GM10248 (cell line): ENCODE data around the gene IDI1.
"Not testable (repeated sequence)": the region's sequence is repeated elsewhere in the genome, so short reads cannot be mapped to it uniquely, and the experiment has no call there.

ENCODE experiments used
- CTCF ChIA-PET: fragments of 300-600 bp; sonication (Branson Sonifier 250); formaldehyde crosslinking; extraction: SDS; loops from one replicate; lab custom pipeline; 2021; ENCODE audit warnings: antibody characterized with exemption; lab: Yijun Ruan, JAX
- POLR2A ChIA-PET: fragments of 350-650 bp; sonication (Branson Sonifier 250); formaldehyde crosslinking; extraction: SDS; loops from one replicate; lab custom pipeline; 2020; ENCODE audit warnings: antibody characterized with exemption; lab: Yijun Ruan, JAX
- DNase-seq: peaks from one replicate; pipeline ENCODE4 v3.0.0; 2012; ENCODE audit errors: extremely low spot score
- CTCF ChIP-seq: IDR thresholded peaks from 2 replicates; pipeline ENCODE4 v1.5.1; 2012; ENCODE audit warnings: mild to moderate bottlenecking, low read depth; ENCODE audit errors: extremely low read depth, missing control alignments, control extremely low read depth

IDI1 gene

GRCh38 chr10:1078668-1079067 is 29.7 kb upstream of the IDI1 start:
- no peak for TF ChIP-seq CTCF
- CTCF ChIA-PET = interaction anchor here (0.8 kb wide), 1 partner anchor 64 kb away, joined by 3 read pairs; no protein-coding TSS in a partner anchor
- no peak for DNase-seq
- POLR2A ChIA-PET = no interaction called here

- CTCF ChIA-PET = no interaction called here
- peak; percentile 20 for TF ChIP-seq CTCF
- no peak for DNase-seq
- POLR2A ChIA-PET = no interaction called here
These were observed 25.9 kb upstream of the IDI1 start for GRCh38 chr10:1074748-1075308.

GRCh38 chr10:1074052-1074747 is 25.3 kb upstream of the IDI1 start:
- POLR2A ChIA-PET = no interaction called here
- DNase-seq = no peak
- CTCF ChIA-PET = interaction anchor here (1.7 kb wide), 1 partner anchor 12 kb away, joined by 4 read pairs; no protein-coding TSS in a partner anchor
- TF ChIP-seq CTCF = peak; percentile 21

- POLR2A ChIA-PET = no interaction called here
- no peak for DNase-seq
- no peak for TF ChIP-seq CTCF
- CTCF ChIA-PET = no interaction called here
These were observed 22.0 kb upstream of the IDI1 start for GRCh38 chr10:1070919-1071318.

GRCh38 chr10:1068380-1069361 is 19.8 kb upstream of the IDI1 start:
- DNase-seq = no peak
- ChIA-PET CTCF (no interaction called here), POLR2A (interaction anchor here (0.6 kb wide), 1 partner anchor 27 kb away, joined by 3 read pairs; no protein-coding TSS in a partner anchor)
- no peak for TF ChIP-seq CTCF

GRCh38 chr10:1066734-1067133 is 17.8 kb upstream of the IDI1 start:
- POLR2A ChIA-PET, DNase-seq: not testable (repeated sequence)
- CTCF ChIA-PET = interaction anchor here (1.2 kb wide), 1 partner anchor 16 kb away, joined by 4 read pairs; no protein-coding TSS in a partner anchor

- POLR2A ChIA-PET = no interaction called here
- no peak for TF ChIP-seq CTCF
- DNase-seq = no peak
- CTCF ChIA-PET = no interaction called here
These were observed 16.0 kb upstream of the IDI1 start for GRCh38 chr10:1064964-1065247.
